Panc1 (cell line): Measurements from ENCODE around the gene CHRDL2.

Source experiments
- CTCF ChIP-seq: fragments of 450-650 bp; IDR thresholded peaks from 2 replicates; pipeline ENCODE4 v1.5.1; 2017; ENCODE audit warnings: mild to moderate bottlenecking
- POLR2AphosphoS5 ChIP-seq: IDR thresholded peaks from 2 replicates; pipeline ENCODE4 v1.6.1; 2012; ENCODE audit warnings: mild to moderate bottlenecking, low read depth, low read length, moderate library complexity
- SIN3A ChIP-seq: IDR thresholded peaks from 2 replicates; pipeline ENCODE4 v1.6.1; 2012; ENCODE audit warnings: low read depth, mild to moderate bottlenecking, low read length, moderate library complexity, borderline replicate concordance; ENCODE audit not compliant: insufficient read depth
- TCF7L2 ChIP-seq: IDR thresholded peaks from 2 replicates; pipeline ENCODE4 v1.6.1; 2011; ENCODE audit warnings: mild to moderate bottlenecking, low read depth, low read length, inconsistent platforms

- TF ChIP-seq CTCF (no peak), SIN3A (no peak), POLR2AphosphoS5 (no peak), TCF7L2 (no peak)
Measured at GRCh38 chr11:74703211-74703610, 28.0 kb downstream of the CHRDL2 start.
